Inflammatory macrophage treated with lipopolysaccharide for 1 hour (primary cell): ENCODE data around the gene APOC4.
A peak's percentile ranks its signal among the peaks of the same experiment; 100 is the strongest.
"Not testable (repeated sequence)": the region's sequence is repeated elsewhere in the genome, so short reads cannot be mapped to it uniquely, and the experiment has no call there.

Experiments
- DNase-seq, 2 donors: peaks; one replicate each; pipeline ENCODE4 v3.0.0-alpha.2; 2020 to 2022

Gene APOC4

GRCh38 chr19:44924243-44924725, 17.8 kb upstream of the APOC4 start:
- DNase-seq = no peak

GRCh38 chr19:44925114-44925891, 16.7 kb upstream of the APOC4 start:
- peak; percentile 44 to 80 for DNase-seq

- not testable (repeated sequence) for DNase-seq
These were observed 15.6 kb upstream of the APOC4 start for GRCh38 chr19:44926245-44927077.

- DNase-seq = no peak
These were observed 14.3 kb upstream of the APOC4 start for GRCh38 chr19:44927746-44928145.

GRCh38 chr19:44930088-44930487, 11.9 kb upstream of the APOC4 start:
- DNase-seq = no peak

GRCh38 chr19:44931541-44931940, 10.5 kb upstream of the APOC4 start:
- no peak for DNase-seq

GRCh38 chr19:44939668-44940067, 2.4 kb upstream of the APOC4 start:
- peak; percentile 12 to 44 for DNase-seq

GRCh38 chr19:44943801-44944249, 1.8 kb downstream of the APOC4 start:
- peak; percentile 96 to 98 for DNase-seq

- DNase-seq = no peak
These were observed 5.1 kb downstream of the APOC4 start for GRCh38 chr19:44947041-44947581.

GRCh38 chr19:44948237-44948636, 6.2 kb downstream of the APOC4 start:
- DNase-seq = no peak

- no peak for DNase-seq
These were observed 6.8 kb downstream of the APOC4 start for GRCh38 chr19:44948763-44949374.

- DNase-seq = no peak
These were observed 7.5 kb downstream of the APOC4 start for GRCh38 chr19:44949550-44949949.

- DNase-seq = peak; percentile 46 to 91
These were observed 9.4 kb downstream of the APOC4 start for GRCh38 chr19:44951179-44952159.

- DNase-seq = no peak
These were observed 12.2 kb downstream of the APOC4 start for GRCh38 chr19:44954278-44954648.

GRCh38 chr19:44954649-44955504, 12.8 kb downstream of the APOC4 start, which contains the start of gene CLPTM1:
TSS of gene CLPTM1 (plus strand) at chr19:44955380. CDS start at chr19:44955396, 16 bp downstream.
- peak; percentile 95 to 97 for DNase-seq

- no peak for DNase-seq
These were observed 13.7 kb downstream of the APOC4 start for GRCh38 chr19:44955505-44956439.

- no peak for DNase-seq
These were observed 15.5 kb downstream of the APOC4 start for GRCh38 chr19:44957526-44957925.

- DNase-seq = no peak
These were observed 16.1 kb downstream of the APOC4 start for GRCh38 chr19:44958090-44958489.

- no peak for DNase-seq
These were observed 17.7 kb downstream of the APOC4 start for GRCh38 chr19:44959691-44960090.
